ENCODE measurements around the gene NEXMIF.

Gene NEXMIF

GRCh38 chrX:74911494-74911893 is 13.8 kb downstream of the NEXMIF start:
- H3K14ac ChIP-seq (ENCODE audit: low read length), result no peak overlapping the region
- no CpG with 5 or more reads among the region's 1 CpG for WGBS, 2 donors (ENCODE audit: extremely low coverage in 2 of 2, insufficient read length in 2 of 2, insufficient replicate concordance in 1 of 2)
- H4K8ac ChIP-seq (ENCODE audit: low read depth, low read length), result no peak overlapping the region
- no peak overlapping the region for H4K91ac ChIP-seq (ENCODE audit: low read depth, low read length, poor library complexity)
- H2AFZ ChIP-seq (ENCODE audit: low read length), result no peak overlapping the region
- H2BK5ac ChIP-seq (ENCODE audit: low read length), result no peak overlapping the region
- no peak overlapping the region for H3K9ac ChIP-seq (ENCODE audit: low read depth, low read length, poor library complexity)
- no peak overlapping the region for H2BK15ac ChIP-seq (ENCODE audit: low read length)
- no peak overlapping the region for H2BK12ac ChIP-seq (ENCODE audit: low read length)
- H3K9me3 ChIP-seq (replicated peaks in 1 of 2; ENCODE audit: control insufficient read depth in 2 of 2, insufficient read depth in 1 of 2, low read depth in 1 of 2, low read length in 2 of 2), result no peaks in the 10 kb centered on the region
- no peak overlapping the region for H3K4me3 ChIP-seq (ENCODE audit: low read length in 2 of 2)
- H3K4me2 ChIP-seq (ENCODE audit: insufficient read depth, low read length, poor library complexity, severe bottlenecking), result no peak overlapping the region
- no peak overlapping the region for H3K27ac ChIP-seq (replicated peaks; ENCODE audit: low read length)
- H3K4me1 ChIP-seq (ENCODE audit: control insufficient read depth in 2 of 2, insufficient read depth in 1 of 2, low read depth in 1 of 2, low read length in 2 of 2), result no peaks in the 10 kb centered on the region
- no peak overlapping the region for H3K23ac ChIP-seq (ENCODE audit: low read depth, low read length, poor library complexity)
- DNase-seq (ENCODE audit: low spot score), result no peak
- H2BK120ac ChIP-seq (ENCODE audit: low read depth, low read length), result no peak overlapping the region
- no peaks in the 10 kb centered on the region for H3K36me3 ChIP-seq (replicated peaks in 1 of 2; ENCODE audit: control insufficient read depth in 2 of 2, insufficient read depth in 2 of 2, low read length in 2 of 2)
- no peak overlapping the region for H3K18ac ChIP-seq (ENCODE audit: low read length)
- H3K27me3 ChIP-seq (ENCODE audit: control insufficient read depth in 3 of 3, insufficient read depth in 3 of 3, low read depth in 1 of 3, low read length in 3 of 3), result no peaks in the 10 kb centered on the region
- H3K79me1 ChIP-seq (ENCODE audit: low read depth, low read length), result no peaks in the 10 kb centered on the region
- H3K4ac ChIP-seq (ENCODE audit: low read length), result no peak overlapping the region
- no peak overlapping the region for H2AK5ac ChIP-seq (ENCODE audit: low read depth, low read length)

- Histone ChIP-seq H3K9ac (ENCODE audit: low read depth, low read length, poor library complexity) (no peak overlapping the region), H3K79me1 (ENCODE audit: low read depth, low read length) (no peaks in the 10 kb centered on the region), H2AK5ac (ENCODE audit: low read depth, low read length) (no peak overlapping the region), H3K27me3 (ENCODE audit: control insufficient read depth in 3 of 3, insufficient read depth in 3 of 3, low read depth in 1 of 3, low read length in 3 of 3) (no peaks in the 10 kb centered on the region), H4K91ac (ENCODE audit: low read depth, low read length, poor library complexity) (no peak overlapping the region), H3K14ac (ENCODE audit: low read length) (no peak overlapping the region), H3K4me1 (ENCODE audit: control insufficient read depth in 2 of 2, insufficient read depth in 1 of 2, low read depth in 1 of 2, low read length in 2 of 2) (no peaks in the 10 kb centered on the region), H3K36me3 (replicated peaks in 1 of 2; ENCODE audit: control insufficient read depth in 2 of 2, insufficient read depth in 2 of 2, low read length in 2 of 2) (no peaks in the 10 kb centered on the region), H3K27ac (replicated peaks; ENCODE audit: low read length) (no peak overlapping the region), H3K9me3 (replicated peaks in 1 of 2; ENCODE audit: control insufficient read depth in 2 of 2, insufficient read depth in 1 of 2, low read depth in 1 of 2, low read length in 2 of 2) (no peaks in the 10 kb centered on the region), H3K4me3 (ENCODE audit: low read length in 2 of 2) (no peak overlapping the region), H3K4me2 (ENCODE audit: insufficient read depth, low read length, poor library complexity, severe bottlenecking) (no peak overlapping the region), H4K8ac (ENCODE audit: low read depth, low read length) (no peak overlapping the region), H2BK120ac (ENCODE audit: low read depth, low read length) (no peak overlapping the region), H2AFZ (ENCODE audit: low read length) (no peak overlapping the region), H2BK15ac (ENCODE audit: low read length) (no peak overlapping the region), H2BK5ac (ENCODE audit: low read length) (no peak overlapping the region), H2BK12ac (ENCODE audit: low read length) (no peak overlapping the region), H3K23ac (ENCODE audit: low read depth, low read length, poor library complexity) (no peak overlapping the region), H3K18ac (ENCODE audit: low read length) (no peak overlapping the region), H3K4ac (ENCODE audit: low read length) (no peak overlapping the region)
- no peak for DNase-seq (ENCODE audit: low spot score)
- no CpG with 5 or more reads among the region's 3 CpGs for WGBS, 2 donors (ENCODE audit: extremely low coverage in 2 of 2, insufficient read length in 2 of 2, insufficient replicate concordance in 1 of 2)
Observed at GRCh38 chrX:74906417-74906816, 18.8 kb downstream of the NEXMIF start.

GRCh38 chrX:74902806-74903205 is 22.4 kb downstream of the NEXMIF start:
- no peak overlapping the region for H4K91ac ChIP-seq (ENCODE audit: low read depth, low read length, poor library complexity)
- no peak overlapping the region for H3K27ac ChIP-seq (replicated peaks; ENCODE audit: low read length)
- DNase-seq (ENCODE audit: low spot score), result no peak
- H3K4me3 ChIP-seq (ENCODE audit: low read length in 2 of 2), result no peak overlapping the region
- H2BK12ac ChIP-seq (ENCODE audit: low read length), result no peak overlapping the region
- no peak overlapping the region for H2BK5ac ChIP-seq (ENCODE audit: low read length)
- H3K9ac ChIP-seq (ENCODE audit: low read depth, low read length, poor library complexity), result no peak overlapping the region
- no peak overlapping the region for H3K23ac ChIP-seq (ENCODE audit: low read depth, low read length, poor library complexity)
- H3K4me2 ChIP-seq (ENCODE audit: insufficient read depth, low read length, poor library complexity, severe bottlenecking), result no peak overlapping the region
- H2BK120ac ChIP-seq (ENCODE audit: low read depth, low read length), result no peak overlapping the region
- H3K4me1 ChIP-seq (ENCODE audit: control insufficient read depth in 2 of 2, insufficient read depth in 1 of 2, low read depth in 1 of 2, low read length in 2 of 2), result no peaks in the 10 kb centered on the region
- H2BK15ac ChIP-seq (ENCODE audit: low read length), result no peak overlapping the region
- H2AK5ac ChIP-seq (ENCODE audit: low read depth, low read length), result no peak overlapping the region
- WGBS, 2 donors (ENCODE audit: extremely low coverage in 2 of 2, insufficient read length in 2 of 2, insufficient replicate concordance in 1 of 2), result no CpG with 5 or more reads among the region's 2 CpGs
- no peaks in the 10 kb centered on the region for H3K36me3 ChIP-seq (replicated peaks in 1 of 2; ENCODE audit: control insufficient read depth in 2 of 2, insufficient read depth in 2 of 2, low read length in 2 of 2)
- H3K27me3 ChIP-seq (ENCODE audit: control insufficient read depth in 3 of 3, insufficient read depth in 3 of 3, low read depth in 1 of 3, low read length in 3 of 3), result no peaks in the 10 kb centered on the region
- H3K9me3 ChIP-seq (replicated peaks in 1 of 2; ENCODE audit: control insufficient read depth in 2 of 2, insufficient read depth in 1 of 2, low read depth in 1 of 2, low read length in 2 of 2), result no peaks in the 10 kb centered on the region
- no peak overlapping the region for H3K14ac ChIP-seq (ENCODE audit: low read length)
- no peak overlapping the region for H3K4ac ChIP-seq (ENCODE audit: low read length)
- no peak overlapping the region for H3K18ac ChIP-seq (ENCODE audit: low read length)
- H2AFZ ChIP-seq (ENCODE audit: low read length), result no peak overlapping the region
- H3K79me1 ChIP-seq (ENCODE audit: low read depth, low read length), result no peaks in the 10 kb centered on the region
- H4K8ac ChIP-seq (ENCODE audit: low read depth, low read length), result no peak overlapping the region

GRCh38 chrX:74892561-74892960 is 32.7 kb downstream of the NEXMIF start:
- Histone ChIP-seq H2AK5ac (ENCODE audit: low read depth, low read length) (no peak overlapping the region), H2BK12ac (ENCODE audit: low read length) (no peak overlapping the region), H4K8ac (ENCODE audit: low read depth, low read length) (no peak overlapping the region), H3K14ac (ENCODE audit: low read length) (no peak overlapping the region), H3K9ac (ENCODE audit: low read depth, low read length, poor library complexity) (no peak overlapping the region), H3K27me3 (ENCODE audit: control insufficient read depth in 3 of 3, insufficient read depth in 3 of 3, low read depth in 1 of 3, low read length in 3 of 3) (no peaks in the 10 kb centered on the region), H3K23ac (ENCODE audit: low read depth, low read length, poor library complexity) (no peak overlapping the region), H3K9me3 (replicated peaks in 1 of 2; ENCODE audit: control insufficient read depth in 2 of 2, insufficient read depth in 1 of 2, low read depth in 1 of 2, low read length in 2 of 2) (no peaks in the 10 kb centered on the region), H3K4ac (ENCODE audit: low read length) (no peak overlapping the region), H3K27ac (replicated peaks; ENCODE audit: low read length) (no peak overlapping the region), H4K91ac (ENCODE audit: low read depth, low read length, poor library complexity) (no peak overlapping the region), H3K36me3 (replicated peaks in 1 of 2; ENCODE audit: control insufficient read depth in 2 of 2, insufficient read depth in 2 of 2, low read length in 2 of 2) (no peaks in the 10 kb centered on the region), H3K4me1 (ENCODE audit: control insufficient read depth in 2 of 2, insufficient read depth in 1 of 2, low read depth in 1 of 2, low read length in 2 of 2) (no peaks in the 10 kb centered on the region), H3K4me2 (ENCODE audit: insufficient read depth, low read length, poor library complexity, severe bottlenecking) (no peak overlapping the region), H2AFZ (ENCODE audit: low read length) (no peak overlapping the region), H3K18ac (ENCODE audit: low read length) (no peak overlapping the region), H3K4me3 (ENCODE audit: low read length in 2 of 2) (no peak overlapping the region), H3K79me1 (ENCODE audit: low read depth, low read length) (no peaks in the 10 kb centered on the region), H2BK15ac (ENCODE audit: low read length) (no peak overlapping the region), H2BK120ac (ENCODE audit: low read depth, low read length) (no peak overlapping the region), H2BK5ac (ENCODE audit: low read length) (no peak overlapping the region)
- WGBS, 2 donors (ENCODE audit: extremely low coverage in 2 of 2, insufficient read length in 2 of 2, insufficient replicate concordance in 1 of 2), result no CpG with 5 or more reads among the region's 3 CpGs
- no peak for DNase-seq (ENCODE audit: low spot score)
